Dedifferentiated amniotic fluid mesenchymal stem cell (primary cell): ENCODE results near the gene KCNT2.
"Not testable (repeated sequence)": the region's sequence is repeated elsewhere in the genome, so short reads cannot be mapped to it uniquely, and the experiment has no call there.

Experiments used
- DNase-seq: peaks from one replicate; pipeline ENCODE4 v3.0.0-alpha.2; 2016; ENCODE audit errors: extremely low spot score

KCNT2 gene

DNA sequence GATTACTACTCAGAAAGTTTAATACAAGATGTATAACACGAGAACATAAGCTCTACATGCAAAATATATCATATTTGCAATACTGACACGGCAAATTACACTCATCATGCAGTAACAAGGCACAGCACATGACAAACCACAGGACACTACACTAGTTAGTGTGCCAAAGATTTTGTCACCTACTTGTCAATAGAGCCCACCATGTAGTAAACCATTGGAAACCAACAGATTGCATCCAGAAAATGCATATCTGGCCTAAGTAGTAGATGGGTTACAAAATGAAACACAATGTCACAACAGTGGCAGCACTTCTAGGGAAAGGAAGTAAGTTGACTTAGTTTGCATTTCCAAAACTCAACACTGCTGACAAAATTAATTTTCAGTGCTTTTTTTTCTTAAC is 288.9 kb downstream of the KCNT2 start:
- no peak for DNase-seq

DNA sequence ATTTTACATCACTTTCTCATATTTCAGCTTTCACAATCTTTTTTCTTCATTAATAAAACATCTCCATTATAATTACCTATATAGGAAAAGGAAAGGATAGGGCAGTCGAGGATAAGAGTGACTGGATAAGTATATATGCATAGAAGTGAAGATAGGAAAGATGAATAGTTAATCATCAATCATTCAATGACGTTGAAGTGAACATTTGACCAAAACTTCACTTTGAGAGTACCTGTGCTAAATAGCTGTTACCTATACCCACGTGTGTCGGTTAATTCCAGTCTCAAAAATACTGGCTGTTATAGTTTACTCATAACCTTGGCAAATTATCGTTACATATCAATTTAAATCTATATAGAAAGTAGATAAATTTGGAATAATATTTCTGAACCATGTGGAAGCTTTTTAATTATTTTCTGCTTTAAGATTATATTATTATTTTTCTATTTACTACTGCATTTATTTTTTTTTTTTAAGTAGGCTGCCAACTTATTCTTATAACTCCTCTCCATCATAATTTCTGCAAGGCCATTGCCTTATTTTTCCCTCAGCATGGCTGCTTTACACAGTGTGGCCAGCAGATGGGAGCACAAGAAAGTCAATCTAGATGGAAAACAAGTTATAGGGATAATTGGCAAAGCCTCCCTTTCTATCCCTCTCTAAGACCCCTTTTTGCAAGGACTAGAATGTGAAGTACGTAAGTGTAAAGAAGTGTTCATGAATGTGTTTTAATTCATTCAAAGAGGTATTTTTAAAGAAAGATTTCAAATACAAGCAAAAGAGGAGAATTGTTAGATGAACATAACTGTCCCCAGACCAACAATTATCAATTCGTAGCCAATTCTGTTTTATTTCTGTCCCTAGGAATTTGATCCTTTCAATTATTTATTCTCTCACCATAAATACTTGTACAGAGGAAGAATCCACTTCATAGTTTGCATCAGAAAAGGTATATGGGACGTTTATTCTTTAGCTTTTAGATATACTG is 290.4 kb downstream of the KCNT2 start:
- DNase-seq, result no peak

DNA sequence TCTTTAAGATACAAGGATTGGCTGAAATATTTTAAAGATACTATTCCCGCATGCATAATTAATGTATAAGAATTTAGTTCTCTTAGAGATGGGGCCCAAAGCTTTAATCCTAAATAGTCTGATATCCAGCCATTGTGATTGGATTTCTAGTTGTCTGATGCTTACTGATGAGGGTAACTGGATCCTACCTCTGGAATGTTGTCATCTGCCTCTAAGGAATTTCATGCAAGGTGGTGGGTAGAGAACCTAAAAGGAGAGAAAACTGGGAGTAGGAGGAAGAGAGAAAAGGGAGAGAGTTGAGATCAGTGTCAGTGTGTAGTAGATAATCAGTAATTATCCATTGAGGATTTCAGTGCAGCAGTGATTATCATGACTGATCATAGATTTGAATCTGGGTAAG is 295.5 kb downstream of the KCNT2 start:
- DNase-seq, result no peak

DNA sequence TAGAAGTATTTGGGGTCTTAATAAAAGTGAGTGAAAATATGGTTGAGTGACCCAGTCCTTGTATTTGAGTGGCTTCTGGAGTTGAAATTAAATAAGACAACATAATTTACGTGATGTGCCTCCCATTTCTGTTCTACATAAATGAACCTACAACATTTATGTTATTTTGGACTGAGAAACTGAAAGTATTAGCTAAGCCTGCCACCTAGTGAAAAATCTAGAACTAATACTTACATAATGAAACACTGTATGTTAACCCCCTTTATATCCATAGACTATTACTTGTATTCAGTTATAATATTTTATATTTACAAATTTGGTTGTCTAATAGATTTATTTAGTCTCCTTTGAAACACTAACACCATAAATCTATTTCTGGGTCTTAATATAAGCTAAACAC is 298.9 kb downstream of the KCNT2 start:
- DNase-seq, result peak; percentile 46

DNA sequence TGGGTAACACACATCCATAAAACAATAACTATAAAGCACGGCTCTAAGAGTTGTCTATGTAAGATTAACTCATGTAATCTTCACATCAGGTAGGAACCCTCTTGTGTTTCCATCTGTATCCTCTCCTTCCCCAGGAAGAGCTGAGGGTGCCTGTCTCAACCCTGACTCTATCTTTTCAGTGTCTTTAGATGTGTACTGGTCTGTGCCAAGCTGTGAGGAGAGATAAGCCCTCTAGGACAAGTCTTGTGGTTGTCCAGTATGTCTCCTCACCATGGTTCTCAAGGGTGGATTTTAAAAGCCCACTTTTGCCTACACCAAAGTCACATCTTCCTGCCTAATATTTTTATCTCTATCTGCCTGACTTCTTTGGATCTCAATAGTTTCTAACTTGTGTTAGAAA is 300.1 kb downstream of the KCNT2 start:
- no peak for DNase-seq

DNA sequence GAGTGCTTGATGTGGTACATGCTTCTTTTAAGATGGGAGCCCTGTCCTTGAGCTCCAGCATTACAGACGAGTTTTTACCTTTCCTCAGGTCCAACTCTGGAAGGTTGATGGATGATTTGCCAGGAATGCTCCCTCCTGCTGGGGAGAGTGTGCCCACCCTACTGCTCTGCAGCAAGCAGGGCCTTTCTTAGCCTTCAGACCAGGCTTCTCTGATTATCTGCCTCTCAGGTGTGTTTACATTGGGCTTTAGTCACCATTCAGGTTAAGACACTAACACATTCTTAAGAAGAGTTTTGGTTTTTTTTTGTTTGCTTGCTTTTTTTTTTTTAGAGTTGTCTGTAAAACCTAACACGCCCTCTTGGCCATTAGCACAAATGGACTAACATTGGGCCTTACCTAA is 301.8 kb downstream of the KCNT2 start:
- DNase-seq, result no peak

DNA sequence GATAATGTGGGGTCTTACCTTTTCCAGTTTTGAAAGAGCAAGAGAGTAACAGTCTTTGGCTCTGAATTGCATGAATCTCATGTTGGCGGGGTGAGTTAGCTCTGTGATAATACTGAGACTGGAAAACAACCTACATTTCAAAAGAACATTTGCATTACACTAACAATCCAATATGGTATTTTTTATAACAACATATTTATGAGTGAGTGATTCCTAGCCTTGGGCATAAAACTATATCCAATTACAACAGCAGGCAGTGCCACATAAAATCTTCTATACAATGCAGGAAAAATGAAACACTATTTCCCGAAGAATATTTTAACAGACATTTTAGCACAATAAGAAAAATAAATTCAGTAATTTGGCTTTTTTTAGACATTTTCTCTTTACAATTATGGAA is 303.0 kb downstream of the KCNT2 start:
- peak; percentile 31 for DNase-seq

DNA sequence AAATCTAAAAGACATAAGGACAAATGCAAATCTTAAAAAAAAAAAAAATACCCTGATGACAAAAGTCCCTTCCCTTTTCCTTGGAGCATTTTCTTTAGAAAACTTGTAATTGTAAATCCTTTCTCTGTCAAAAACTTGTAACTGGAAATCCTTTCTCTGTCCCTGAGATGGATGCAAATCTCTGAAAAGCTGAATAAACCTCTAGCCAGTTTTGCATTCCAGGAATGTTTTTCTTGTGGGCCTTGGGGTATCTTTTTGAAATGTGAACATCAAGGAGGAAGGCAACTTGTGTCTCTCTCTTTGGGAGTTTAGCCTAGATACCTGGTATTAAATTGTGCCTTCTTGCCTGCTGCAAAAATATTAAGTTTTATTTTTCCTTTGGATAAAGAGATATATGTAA is 305.3 kb downstream of the KCNT2 start:
- DNase-seq, result no peak

DNA sequence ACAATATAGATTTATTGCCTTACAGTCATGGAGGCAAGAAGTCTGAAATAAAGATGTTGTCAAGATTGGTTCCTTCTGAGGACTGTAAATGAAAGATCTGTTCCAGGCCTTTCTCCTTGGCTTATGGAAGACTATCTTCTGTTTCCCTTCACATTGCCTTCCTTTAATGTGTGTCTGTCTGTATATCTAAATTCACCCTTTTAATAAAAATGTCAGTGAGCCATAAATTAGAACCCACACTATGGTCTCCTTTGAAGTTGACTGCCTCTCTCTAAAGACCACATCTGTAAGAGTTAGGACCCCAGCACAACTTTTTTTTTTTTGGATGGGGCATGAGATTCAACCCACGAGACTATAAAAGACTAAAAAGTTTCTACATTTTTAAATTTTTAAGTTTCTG is 305.8 kb downstream of the KCNT2 start:
- no peak for DNase-seq

DNA sequence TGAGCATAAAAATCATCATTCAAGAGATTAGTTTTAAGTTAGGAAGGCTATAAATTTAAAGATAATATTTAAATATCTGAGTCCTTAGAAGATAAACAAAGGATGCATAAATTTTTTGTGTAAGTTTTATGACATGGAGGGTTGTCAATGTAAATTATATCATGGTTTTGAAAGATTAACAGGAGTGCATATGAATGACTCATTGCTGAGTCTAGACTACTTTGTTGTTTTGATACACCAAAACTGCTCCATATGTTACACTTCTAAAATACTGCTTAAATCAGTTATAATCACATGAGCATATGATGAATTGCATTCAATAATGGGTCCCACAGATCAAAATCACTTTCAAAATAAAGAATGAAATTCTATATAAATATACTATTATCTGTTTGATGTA is 312.5 kb downstream of the KCNT2 start:
- DNase-seq, result no peak

DNA sequence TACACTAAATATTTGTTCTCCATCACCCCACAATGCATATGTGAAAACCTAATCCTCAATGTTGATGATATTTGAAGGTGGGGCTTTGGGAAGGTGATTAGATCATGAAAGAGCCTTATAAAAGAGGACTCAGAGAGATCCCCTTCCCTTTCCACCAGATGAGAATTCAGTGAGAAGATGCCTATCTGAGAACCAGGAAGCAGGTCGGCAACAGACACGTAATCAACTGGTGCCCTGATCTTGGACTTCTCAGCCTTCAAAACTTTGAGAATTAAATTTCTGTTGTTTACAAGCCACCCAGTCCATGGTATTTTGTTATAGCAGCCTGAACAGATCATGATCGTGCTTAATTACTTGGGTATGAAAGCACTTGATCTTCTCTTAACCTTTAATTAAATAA is 329.4 kb downstream of the KCNT2 start:
- DNase-seq, result no peak

DNA sequence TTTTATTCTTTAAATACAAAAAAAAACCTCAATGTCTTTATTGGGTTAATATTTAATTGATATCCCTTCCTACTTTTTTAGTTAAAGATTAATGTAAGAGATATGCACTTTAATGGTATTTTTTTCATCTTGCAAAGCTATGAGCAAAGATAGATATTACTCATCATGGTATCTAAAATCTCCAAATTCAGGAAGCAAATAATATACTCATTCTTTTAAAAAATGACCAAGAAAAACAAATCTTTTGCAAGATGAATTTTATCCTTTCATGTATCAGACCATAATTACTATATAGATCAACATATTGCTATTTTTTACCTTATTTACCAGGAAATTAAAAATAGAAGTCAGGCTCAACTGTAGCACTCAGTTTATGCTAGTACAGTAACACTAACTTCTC is 330.4 kb downstream of the KCNT2 start:
- no peak for DNase-seq

DNA sequence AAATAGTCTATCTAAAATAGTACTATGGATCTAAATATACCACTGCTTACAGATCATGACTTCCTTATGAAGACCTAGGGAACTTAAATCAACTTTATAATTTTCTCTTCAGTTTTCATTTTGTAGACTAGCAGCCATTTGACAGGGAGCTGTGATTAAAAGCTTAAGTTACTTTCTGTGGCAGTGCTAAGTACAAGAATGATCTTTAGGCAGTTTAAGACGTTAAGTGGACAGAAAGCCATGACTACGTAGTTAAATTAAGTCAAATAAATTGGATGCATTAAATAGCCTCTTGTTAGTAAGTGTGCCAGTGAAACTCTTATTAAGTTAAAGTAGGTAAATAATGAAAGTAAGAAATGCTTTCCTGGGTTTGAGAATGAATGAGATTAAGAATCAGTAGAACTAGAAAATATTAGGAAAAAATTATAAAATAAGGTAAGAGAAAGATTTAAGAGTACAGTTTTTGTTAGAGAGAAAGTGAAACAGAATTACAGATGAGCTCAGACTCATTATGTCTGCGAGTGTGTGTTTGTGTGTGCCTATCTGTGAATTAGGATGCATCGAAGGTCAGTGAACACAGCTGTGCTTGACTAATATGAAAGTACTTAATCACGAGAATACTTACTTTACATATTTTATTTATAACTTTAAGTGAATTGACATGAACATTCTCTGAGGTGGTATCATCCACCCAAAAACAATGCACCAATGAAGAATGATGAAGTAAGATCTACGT is 336.9 kb downstream of the KCNT2 start:
- no peak for DNase-seq

DNA sequence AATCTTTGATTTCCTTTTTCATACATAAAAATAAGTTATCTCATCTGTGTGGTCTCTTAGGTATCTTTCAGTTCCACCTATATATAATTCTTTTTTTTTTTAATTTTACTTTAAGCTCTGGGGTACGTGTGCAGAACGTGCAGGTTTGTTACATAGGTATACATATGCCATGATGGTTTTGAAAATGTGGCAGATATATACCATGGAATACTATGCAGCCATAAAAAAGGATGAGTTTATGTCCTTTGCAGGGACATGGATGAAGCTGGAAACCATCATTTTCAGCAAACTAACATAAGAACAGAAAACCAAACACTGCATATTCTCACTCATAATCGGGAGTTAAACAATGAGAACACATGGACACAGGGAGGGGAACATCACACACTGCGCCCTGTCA is 345.2 kb downstream of the KCNT2 start:
- DNase-seq, result not testable (repeated sequence)

DNA sequence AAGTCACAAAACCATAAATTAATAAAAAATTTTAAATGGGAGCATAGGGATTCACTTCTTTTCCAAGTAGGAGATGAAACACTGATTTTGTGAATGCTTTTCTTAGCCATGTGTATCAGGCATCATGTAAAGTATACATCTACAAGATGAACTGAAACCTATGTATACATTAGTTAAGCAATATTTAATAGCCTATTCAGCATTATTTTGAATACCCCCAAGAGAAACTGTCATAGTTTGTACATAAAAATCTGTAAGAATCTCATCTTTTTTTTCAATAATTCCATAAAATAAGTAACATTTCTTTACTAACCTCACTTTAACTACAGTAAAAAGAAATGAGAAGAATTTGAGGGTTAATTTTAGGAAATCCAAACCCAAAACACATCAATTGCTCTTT is 348.0 kb downstream of the KCNT2 start:
- DNase-seq, result no peak

DNA sequence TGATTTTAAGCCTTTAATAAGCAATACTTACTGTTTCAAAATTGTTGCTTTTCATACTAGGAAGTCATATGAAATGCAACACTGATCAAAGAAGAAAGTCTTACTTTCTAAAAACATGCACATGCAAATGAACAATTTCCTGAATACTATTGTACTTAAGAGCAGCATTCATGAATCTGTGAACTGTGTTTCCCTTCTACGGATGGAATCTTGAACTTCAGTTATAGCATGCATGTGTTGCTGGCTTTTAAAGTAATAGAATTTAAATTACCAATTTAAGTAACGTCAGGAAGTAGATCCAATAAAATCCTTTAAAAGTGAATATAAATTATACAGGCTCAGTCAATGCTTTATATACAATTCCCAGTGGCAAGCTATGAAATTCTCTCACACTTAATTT is 348.9 kb downstream of the KCNT2 start:
- DNase-seq, result no peak

DNA sequence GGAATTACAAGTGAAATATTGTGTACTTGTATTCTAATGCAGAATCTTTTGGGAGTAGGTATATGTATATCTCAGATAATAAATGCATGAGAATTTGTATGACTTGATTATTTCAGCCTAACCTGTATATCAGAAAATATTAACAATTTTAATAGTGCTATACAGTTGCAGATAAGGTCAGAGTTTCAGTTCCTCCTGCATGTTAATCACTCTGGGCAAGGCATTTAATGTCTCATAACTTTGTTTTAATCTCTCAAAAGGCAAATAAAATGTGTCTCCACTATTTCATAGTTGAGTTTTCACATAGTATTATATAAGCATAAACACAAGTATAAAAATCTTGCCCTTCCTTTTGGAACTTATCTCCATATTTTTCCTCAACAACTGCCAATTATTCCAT is 352.5 kb downstream of the KCNT2 start:
- DNase-seq, result no peak

DNA sequence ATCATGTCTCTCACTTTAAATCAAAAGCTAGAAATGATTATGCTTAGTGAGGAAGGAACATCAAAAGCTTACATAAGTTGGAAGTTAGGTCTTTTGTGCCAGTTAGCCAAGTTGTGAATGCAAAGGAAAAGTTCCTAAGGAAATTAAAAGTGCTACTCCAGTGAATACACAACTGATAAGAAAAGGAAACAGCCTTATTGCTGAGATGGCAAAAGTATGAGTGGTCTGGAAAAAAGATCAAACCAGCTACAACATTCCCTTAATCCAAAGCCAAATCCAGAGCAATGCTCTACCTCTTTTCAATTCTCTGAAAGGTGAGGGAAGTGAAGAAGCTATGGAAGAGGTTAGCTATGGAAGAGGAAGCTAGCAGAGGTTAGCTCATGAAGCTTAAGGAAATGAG is 378.7 kb downstream of the KCNT2 start:
- DNase-seq, result no peak

DNA sequence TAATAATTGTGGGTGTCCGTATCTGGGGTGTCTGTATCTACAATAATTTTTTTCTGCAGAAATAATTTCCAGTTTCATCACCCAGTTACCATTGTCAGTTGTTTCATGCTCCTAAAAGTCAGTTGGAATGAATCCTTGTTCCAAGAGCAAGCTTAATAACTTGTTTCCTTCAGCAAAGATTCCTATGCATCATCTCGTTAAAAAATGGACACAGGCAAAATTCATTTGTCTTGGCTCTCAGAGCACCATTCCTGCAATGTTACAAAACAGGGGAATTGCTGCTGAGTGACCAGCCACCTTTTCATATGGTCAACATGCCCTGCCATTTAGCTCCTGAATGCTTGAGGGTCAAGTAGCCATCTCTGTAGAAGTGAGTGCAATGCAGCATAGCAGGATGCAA is 393.4 kb downstream of the KCNT2 start:
- DNase-seq, result no peak

DNA sequence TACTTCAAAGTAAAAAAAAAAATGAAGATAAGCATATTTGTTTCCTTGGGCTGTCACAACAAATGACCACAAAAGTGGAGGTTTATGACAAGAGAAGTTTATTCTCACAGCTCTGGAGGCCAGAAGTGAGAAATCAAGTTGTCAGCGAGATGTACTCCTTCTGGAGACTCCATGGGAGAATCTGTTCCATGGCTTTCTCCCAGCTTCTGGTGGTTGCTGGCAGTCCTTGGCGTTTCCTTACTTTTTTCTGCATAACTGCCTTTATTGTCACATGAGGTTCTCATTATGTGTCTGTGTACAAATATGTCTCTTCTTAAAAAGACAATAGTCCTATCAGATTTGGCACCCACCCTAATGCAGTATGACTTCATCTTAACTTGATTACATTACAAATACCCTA is 398.3 kb downstream of the KCNT2 start:
- no peak for DNase-seq

DNA sequence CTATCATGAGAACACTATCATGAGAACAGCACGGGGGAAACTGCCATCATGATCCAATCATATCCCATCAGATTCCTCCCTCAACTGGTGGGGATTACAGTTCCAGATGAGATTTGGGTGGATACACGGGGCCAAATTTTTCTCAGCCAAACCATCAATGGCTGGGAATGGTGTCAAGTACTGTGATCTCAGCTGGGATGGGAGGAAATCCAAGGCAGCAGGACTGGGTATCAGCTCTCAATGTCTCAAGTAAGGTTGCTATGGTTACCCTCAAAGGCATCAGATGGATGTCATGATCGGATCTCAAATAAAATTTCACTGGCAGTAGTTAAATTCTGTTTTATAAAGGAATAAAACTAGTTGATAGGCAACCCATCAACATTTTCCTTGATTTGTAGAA is 399.0 kb downstream of the KCNT2 start:
- no peak for DNase-seq

DNA sequence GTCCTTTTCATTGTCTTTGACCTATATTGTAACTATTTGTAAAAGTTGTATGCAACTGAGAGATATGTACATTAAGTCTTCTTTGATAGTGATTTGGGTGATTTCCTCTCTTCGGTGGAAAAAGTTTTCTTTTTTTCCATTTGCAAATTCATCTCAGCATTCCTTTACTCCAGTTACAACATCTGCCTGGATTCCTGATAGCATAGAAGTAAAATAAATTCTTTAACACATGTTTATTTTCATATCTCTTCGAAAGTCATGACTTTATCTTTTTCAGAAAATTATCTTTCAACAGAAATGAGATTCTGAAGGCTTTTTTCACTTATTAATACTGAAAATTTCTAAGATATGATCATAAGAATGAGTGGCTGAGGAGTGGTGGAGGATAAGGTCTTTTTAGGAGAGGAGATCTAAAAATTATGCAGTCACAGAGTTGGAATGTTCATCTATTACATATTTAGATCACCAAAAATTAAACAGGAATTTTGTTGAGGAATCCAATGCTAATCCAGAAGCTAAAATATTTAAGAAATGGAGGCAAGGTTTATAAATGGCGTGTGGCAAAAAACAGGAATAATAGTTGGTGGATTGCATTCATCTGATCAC is 400.5 kb downstream of the KCNT2 start:
- DNase-seq, result peak; percentile 20

DNA sequence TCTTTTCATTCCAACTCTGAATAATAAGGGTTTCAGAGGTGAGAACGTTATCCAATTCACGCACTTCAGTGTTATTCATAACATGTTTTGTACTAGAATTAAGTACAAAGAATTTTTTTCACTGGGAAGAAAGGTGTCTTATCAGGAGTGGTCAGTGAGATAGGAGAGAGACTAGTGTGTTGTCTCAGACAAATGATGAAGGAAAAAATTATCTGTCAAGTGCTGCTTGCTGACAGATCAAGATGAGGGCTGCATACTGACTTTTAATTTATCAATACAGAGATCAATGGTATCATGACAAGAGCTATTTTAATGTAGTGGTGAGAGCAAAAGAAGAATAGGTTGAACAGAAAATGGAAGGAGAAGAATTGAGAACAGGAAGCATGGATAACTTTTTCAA is 402.4 kb downstream of the KCNT2 start:
- DNase-seq, result no peak
